Measurements from ENCODE around the gene ZNF48.

ZNF48 gene

DNA sequence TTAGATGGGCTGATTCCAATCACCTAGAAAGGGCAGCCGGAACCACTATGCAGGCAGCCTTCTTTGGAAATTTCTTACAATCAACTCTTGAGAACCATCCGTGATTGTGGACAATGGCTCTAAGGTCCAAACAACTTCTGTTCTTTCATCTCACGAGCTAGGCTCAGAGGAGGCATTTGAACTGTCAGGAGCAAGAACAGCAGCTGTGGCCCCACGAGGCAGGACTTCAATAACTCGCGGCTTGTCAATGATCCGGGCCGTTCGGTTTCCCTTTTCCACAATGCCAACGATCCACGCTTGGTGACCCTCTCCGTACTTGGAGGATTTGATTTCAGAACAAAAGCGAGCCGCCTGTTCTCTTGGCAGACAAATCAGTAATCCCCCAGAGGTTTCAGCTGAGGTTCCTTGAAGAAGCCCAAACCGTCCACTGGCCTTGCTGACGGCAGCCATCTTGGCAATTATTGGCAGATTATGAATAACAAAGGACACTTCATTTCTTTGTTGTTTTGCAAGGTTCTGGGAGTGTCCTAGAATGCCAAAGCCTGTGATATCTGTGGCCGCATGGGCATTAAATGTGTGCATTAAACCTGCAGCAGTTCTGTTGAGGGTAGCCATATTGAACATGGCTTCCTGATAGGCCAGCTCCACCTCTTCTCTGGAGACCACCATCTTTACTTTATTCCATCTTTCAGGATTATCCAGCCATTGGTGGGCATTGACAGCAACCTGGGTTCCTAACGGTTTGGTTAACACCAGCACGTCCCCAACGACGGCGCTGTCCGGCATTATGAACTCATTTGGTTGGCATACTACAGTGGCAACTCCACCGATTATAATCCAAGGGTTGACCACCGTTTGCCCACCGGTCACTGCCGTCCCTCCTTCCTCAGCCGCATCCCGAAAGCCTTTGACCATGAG lies 49.3 kb downstream of the ZNF48 start:
- DNase-seq: no peak

- no peak for DNase-seq
Observed at GRCh38 chr16:30445149-30445407, 49.9 kb downstream of the ZNF48 start.

DNA sequence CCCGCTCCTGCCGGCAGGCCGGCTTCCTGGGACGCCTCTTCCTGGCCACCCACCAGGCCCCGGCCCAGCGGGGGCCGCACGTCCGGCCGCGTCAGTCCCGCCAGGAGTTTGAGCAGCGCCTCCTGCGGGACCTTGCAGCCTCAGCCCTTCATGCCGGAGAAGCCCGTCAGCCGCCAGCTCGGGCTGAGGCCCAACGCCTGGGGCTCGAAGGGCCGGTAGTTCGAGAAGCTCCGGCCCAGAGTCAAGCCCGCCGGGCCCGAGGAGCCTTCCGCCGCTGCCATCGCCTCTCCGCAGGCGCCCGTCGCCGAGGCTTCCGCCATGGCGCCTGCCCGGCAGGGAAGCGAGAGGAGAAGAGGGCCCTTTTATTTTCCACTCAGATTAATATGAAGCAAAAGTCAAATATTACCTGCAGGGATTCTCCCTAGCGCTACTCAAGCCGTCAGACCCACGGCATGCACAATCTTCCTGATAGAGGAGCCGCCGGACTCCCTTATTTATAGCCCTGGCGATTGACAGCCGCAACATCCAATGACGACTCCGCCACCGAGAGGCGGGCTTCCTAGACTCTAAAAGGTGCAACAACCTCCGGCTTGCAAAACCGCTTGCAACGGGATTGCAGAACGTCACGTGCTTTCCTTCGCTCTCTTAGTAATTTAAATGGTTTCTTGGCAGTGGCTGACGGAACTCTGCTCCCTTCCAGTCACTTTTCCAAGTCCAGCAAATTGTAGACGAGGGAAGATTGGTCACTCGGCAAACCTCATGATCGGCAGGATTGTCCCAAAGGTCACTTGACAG lies 50.4 kb downstream of the ZNF48 start, which contains the start of gene SEPHS2:
Gene SEPHS2 (minus strand): TSS at position 467 of the 795 bp plus-strand sequence. CDS start 147 bp downstream, at position 320.
- DNase-seq: peak; percentile 93

DNA sequence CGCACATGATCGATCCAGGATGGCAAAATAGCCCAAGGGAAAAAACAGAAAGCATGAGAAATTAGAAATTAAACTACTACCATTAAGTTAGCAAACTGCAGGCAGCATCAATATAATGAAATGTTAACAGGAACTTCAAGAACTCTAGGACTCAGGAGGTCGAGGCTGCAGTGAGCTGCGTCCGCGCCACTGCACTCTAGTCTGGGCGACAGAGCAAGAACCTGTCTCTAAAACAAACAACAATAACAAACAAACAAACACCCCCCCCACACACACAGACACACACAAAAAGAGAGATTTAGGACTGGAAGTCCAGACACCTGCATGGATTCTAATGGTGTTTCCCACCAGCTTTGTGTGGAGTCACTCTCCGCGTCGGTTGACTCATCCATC lies 51.0 kb downstream of the ZNF48 start:
- DNase-seq: no peak

DNA sequence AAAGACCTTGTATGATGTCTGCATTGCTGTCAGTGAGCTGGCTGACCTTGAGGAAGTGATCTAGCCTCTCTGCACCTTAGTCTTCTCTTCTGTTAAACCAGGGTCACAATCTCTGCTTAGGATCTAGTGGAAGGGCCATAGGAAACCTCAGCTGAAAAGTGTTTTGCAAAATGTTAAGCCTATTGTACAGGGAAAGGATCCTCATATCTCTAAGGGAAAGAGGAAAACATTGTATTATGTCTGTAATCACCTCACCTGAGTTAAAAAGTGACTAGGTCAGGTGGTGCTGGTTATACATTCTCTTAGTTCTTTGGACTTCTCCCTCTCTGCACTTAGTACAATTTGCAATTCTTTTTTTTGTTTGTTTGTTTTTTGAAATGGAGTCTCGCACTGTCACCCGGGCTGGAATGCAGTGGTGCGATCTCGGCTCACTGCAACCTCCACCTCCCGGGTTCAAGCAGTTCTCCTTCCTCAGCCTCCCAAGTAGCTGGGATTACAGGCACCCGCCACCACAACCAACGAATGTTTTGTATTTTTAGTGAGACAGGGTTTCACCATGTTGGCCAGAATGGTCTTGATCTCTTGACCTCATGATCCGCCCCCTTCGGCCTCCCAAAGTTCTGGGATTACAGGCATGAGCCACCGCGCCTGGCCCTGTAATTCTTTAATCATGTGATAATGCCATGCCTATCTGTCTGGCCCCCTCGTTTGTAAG lies 52.4 kb downstream of the ZNF48 start:
- no peak for DNase-seq

DNA sequence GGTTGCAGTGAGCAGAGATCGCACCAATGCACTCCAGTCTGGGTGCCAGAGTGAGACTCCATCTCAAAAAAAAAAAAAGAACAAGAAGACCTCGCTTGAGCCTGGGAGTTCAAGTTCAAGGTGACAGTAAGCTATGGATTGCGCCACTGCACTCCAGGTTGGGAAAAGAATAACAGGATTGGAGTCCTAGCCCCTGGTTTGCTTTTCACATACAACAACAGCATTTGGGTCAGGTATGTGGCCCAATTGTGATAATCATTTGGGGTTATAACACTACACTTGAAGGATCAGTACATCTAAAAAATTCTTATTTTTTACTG lies 53.9 kb downstream of the ZNF48 start:
- DNase-seq: no peak
